SU-DHL-6 (cell line): ENCODE data around the gene PET100.

Experiments
- EZH2phosphoT487 ChIP-seq: fragments of 200-600 bp; sonication (generic), shearing (Covaris generic); conservative IDR thresholded peaks from 2 replicates; pipeline ENCODE4 v1.6.1; 2018; ENCODE audit warnings: mild to moderate bottlenecking, antibody characterized with exemption, low read length, moderate library complexity, mixed read lengths
- TF ChIP-seq, protein P1 (sequence below): fragments of 200-600 bp; sonication (generic); IDR thresholded peaks from one replicate; pipeline ENCODE4 v1.5.1; 2017; ENCODE audit warnings: antibody characterized with exemption, mild to moderate bottlenecking, low read length, moderate library complexity; ENCODE audit not compliant: insufficient read depth, poor library complexity, severe bottlenecking

DNA sequence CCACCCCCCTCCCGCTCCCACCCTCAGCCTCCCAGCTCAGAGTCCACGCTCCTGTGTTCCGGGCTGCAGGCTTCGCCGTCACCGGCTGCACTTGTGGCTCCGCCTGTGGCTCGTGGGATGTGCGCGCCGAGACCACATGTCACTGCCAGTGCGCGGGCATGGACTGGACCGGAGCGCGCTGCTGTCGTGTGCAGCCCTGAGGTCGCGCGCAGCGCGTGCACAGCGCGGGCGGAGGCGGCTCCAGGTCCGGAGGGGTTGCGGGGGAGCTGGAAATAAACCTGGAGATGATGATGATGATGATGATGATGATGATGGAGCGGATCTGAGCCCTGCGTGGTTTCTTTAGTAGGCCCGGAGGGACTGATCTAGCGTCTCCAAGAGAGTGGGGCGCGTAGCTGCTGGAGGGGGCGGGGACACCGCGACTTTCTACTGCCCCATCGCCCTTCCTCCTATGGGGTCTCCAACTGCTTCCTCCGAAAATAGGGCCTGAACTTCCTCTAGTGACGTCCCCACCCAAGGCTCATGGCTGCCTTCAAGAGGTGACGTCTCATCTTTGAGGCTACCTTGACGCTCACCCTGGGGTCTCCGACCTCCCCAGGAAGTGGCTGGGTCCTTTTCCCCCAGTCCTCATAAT, 40.7 kb downstream of the PET100 start:
- TF ChIP-seq, protein P1, sequence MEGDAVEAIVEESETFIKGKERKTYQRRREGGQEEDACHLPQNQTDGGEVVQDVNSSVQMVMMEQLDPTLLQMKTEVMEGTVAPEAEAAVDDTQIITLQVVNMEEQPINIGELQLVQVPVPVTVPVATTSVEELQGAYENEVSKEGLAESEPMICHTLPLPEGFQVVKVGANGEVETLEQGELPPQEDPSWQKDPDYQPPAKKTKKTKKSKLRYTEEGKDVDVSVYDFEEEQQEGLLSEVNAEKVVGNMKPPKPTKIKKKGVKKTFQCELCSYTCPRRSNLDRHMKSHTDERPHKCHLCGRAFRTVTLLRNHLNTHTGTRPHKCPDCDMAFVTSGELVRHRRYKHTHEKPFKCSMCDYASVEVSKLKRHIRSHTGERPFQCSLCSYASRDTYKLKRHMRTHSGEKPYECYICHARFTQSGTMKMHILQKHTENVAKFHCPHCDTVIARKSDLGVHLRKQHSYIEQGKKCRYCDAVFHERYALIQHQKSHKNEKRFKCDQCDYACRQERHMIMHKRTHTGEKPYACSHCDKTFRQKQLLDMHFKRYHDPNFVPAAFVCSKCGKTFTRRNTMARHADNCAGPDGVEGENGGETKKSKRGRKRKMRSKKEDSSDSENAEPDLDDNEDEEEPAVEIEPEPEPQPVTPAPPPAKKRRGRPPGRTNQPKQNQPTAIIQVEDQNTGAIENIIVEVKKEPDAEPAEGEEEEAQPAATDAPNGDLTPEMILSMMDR: no peak
- no peak for TF ChIP-seq EZH2phosphoT487
